HG02840 (cell line): ENCODE measurements around the gene TMEM92.
"Not testable (repeated sequence)": the region's sequence is repeated elsewhere in the genome, so short reads cannot be mapped to it uniquely, and the experiment has no call there.

Experiments
- ATAC-seq: cut with Tn5 transposase; IDR thresholded peaks from one replicate; pipeline ENCODE4 v1.9.1; 2021; ENCODE audit warnings: mild to moderate bottlenecking, moderate library complexity, moderate number of reproducible peaks; ENCODE audit not compliant: unreplicated experiment, low FRiP score

The TMEM92 gene

DNA sequence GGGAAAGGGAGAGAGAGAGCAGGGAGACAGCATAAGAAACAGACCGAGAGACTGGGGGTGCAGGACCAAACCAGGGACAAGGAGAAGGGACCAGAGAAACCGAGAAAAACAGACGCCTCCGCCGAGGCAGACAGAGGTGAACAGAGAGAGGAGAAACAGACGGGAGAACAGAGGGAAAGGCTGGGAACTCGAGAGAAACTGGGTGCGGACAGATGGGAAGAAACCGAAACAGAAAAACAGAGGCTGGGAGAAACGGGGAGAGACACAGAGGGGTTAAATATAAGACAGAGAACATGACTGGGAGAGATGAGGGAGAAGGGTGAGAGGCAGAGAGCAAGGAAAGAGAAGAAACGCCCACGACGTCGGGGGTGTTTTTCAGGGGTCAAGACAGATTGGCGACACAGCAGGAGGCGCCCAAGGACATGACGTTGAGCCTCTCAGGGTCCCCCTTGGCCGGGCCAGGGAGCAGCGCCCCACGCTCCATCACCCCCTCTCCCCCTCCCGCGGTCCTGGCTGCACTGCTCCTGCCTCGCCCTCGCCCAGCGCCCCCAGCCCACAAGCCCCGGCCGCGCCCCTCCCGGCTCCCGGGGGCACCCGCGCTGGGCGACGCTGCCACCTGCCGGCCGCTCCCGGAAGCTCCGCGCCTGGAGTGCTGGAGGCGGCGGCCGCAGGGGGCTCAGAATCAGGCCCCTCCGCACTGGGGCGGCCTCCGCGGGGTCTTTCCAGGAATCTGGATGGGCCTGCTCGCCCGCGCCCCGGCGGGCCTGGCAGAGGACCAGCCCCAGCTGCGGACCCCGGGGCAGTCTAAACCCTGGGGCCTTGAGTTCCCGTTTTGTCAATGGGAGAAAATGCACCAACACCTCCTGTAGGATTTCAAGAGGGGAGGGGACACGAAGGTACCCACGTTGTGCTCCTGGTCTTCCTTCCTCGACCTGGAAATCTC is 1.3 kb upstream of the TMEM92 start:
- ATAC-seq: no peak

DNA sequence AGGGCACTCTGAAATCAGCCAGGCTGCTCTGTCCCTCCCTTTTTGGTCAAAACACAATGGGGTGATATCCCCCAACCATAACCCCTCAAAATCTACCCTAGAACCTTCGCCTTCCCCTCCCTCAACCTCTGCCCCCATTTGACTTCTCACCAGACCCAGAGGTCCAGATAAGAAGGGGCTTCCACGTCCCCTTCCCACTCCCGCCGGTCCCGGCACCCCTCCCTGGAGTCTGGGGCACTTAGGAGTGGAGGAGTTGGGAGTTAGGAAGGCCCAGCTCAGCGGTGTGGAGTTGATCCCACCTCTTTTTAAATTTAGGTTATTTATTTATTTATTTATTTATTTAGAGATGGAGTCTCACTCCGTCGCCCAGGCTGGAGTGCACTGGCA is 619 bp upstream of the TMEM92 start:
- ATAC-seq: no peak

DNA sequence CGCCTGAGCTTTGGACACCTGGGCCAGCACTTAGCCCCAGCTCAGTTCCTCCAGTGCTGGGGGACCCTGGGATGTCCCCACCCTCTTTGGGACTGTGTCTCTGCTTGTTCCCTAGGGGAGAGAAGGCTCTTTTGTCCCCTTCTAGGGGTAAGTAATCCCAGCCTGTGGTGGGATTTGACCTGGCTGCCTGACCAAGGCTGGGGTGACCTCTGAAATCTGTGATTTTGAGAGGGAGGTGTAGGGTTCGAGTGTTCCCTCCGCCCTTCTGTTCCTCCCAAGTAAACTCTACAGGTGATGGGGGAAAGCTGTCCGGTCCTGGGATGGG is 593 bp downstream of the TMEM92 start:
- no peak for ATAC-seq

DNA sequence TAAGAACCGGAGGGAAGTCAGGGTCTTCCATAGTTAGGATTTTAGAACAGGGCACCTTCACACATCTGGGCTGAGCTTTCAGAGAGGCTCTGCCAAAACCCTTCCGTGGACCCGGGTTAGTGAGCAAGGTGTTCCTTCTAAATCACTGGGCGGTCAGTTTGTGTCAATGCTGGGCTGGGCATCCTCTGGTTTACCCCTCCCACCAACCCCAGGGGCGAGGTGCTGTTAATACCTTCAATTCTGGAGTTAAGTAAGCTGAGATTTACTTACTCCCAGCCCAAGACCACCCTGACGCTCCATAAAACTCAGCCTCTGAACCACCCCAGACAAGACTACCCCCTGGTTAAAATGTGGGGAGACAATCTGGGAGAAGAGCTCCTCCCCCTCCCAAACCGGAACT is 1.0 kb downstream of the TMEM92 start:
- ATAC-seq: no peak

DNA sequence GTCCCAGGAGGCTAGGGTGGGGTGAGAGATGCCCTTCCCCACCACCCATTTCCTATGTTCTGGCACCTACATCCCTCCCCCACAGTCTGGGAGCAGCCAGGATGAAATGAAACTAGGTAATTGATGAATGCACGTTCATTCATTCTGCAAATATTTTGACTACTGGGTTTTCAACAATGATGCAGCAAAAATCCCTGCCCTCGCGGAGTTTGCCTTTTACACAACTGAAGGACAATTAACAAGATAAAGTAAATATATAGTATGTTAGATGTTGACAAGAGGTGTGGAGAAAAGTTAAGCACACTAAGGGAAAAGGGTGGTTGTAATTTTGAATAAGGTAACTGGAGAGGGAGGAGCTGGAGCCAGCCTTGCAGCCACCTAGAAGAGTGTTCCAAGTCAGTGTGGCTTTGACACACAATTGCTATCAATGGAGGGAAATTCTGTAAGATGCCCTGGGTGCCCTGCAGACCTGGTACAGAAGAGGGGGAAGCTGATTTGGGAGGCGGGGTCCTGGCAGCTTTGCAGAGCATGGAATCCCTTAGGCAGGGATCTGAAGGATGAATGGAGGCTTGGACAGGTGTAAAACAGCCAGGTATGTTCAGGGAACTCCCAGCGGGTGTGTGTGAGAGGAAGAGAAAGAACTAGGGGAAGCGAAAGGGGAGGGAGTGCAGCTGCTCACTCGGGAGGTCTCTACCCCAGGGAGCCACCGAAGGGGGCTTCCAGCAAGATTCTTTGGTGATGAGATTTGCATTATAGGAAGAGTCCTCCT is 2.5 kb downstream of the TMEM92 start:
- ATAC-seq: no peak

DNA sequence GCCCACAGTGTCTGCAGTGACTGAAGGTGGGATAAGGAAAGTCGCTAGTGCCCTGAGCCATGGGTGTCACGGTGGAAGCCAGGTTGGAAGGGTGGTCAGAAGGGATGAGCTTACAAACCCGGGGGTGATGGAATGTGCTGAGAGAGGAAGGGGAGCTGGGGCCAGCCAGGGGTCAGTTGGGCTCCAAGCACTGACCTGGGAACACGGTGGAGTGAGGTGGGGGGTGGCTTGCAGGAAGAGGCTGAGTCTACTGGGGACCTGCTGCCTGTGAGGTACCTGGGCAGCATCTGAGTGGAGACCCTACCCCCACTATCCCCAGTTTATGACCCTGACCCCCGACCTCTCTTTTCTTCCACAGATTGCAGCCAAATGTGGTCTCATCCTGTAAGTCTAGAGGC is 3.1 kb downstream of the TMEM92 start:
- no peak for ATAC-seq

DNA sequence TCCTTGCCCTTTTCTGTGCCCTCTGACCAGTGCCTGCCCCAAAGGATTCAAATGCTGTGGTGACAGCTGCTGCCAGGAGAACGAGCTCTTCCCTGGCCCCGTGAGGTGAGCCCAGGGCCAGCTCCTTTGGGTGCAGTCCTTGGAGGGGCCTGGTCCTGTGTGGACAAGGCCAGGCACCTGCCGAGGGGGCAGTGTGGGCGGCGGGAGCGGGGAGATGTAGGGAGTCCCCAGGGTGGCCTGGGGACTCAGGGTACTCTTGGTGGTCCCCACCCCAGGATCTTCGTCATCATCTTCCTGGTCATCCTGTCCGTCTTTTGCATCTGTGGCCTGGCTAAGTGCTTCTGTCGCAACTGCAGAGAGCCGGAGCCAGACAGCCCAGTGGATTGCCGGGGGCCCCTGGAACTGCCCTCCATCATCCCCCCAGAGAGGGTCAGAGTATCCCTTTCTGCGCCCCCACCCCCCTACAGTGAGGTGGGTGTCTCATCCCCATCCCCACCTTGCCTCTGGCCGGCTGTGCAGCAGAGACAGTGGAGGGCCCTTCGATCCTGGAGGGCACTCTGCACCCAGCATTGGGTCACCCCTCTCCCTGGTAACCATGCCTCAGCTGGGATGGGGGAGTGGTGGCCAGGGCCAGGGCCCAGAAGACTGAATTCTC is 4.4 kb downstream of the TMEM92 start:
- ATAC-seq: no peak

DNA sequence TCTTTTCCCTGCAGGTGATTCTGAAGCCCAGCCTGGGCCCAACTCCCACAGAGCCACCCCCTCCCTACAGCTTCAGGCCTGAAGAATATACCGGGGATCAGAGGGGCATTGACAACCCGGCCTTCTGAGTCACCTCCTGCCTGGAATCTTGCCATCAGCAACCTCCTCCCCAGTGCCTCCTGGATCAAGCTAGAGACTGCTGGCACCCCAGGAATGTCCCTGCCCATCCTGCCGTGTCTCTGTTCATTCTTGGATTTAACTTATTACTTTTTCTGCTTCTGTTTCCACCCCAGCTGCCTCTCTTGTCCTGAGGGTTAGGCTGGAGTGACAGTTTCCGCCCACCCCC is 4.9 kb downstream of the TMEM92 start:
- no peak for ATAC-seq

DNA sequence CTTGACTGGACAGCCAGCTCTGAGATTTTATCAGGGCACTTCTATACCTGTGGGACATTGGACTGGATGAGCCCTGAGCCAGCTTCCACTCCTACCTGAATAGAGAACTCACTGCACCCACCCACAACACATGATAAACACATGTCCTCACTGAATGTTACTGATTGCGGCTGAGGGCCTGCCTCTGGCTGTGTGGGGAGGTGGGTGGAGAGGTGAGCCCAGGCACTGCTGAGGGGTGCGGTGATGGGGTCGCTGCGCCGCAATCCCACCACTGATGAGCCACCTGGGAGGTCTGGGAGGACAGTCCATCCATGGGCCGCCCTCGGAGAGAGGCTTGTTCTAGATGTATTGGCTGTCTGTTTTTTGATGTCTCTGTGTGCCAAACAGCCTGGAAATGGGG is 5.4 kb downstream of the TMEM92 start:
- no peak for ATAC-seq

DNA sequence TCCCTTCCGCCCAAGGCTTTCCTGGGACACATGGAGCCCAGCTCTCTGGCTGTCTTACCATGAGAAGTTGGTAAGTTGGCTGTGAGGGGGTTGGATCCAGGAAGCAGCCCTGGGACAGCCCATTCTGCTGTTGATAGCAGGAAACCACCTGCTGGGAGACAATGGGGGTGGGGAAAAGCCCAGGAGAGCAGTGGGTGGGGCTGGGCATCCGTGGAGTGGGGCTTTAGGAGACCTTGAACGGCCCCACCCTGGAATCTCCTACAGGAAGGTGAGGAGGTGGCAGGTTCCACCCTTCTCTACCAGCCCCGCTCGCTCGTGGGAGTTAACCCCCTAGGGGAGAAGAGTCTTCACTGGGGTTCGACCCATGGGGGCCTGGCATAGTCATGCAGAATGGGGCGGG is 5.8 kb downstream of the TMEM92 start:
- no peak for ATAC-seq

DNA sequence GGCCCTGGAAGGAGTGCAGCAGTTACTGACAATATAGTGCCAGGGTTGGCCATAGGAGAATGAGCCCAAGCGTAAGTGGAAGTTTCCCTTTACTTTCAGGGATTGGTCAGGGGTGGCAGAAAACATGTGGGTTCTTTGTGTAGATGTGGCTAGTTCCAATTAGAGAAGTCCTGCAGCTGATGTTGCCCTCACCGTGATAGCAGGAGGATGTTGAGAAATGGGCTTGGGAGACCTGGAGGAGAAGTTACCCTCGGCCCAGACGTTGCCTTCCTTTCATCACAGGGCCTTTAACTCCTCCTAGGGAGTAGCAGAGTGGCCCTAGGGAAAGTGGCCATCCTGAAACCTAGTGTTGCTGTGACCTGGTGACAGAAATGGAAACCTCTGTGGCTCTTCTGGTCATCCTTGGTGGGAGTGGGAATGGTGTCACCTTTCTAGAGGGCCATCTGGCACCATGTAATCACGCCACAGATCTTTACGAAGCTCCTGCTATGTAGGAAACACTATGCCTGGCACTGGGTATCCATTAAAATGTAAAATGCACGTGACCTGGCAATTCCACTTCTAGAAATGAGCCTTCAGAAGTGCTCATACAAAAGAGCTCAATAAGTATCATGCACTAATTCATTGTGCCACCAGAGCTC is 6.7 kb downstream of the TMEM92 start:
- ATAC-seq: no peak

DNA sequence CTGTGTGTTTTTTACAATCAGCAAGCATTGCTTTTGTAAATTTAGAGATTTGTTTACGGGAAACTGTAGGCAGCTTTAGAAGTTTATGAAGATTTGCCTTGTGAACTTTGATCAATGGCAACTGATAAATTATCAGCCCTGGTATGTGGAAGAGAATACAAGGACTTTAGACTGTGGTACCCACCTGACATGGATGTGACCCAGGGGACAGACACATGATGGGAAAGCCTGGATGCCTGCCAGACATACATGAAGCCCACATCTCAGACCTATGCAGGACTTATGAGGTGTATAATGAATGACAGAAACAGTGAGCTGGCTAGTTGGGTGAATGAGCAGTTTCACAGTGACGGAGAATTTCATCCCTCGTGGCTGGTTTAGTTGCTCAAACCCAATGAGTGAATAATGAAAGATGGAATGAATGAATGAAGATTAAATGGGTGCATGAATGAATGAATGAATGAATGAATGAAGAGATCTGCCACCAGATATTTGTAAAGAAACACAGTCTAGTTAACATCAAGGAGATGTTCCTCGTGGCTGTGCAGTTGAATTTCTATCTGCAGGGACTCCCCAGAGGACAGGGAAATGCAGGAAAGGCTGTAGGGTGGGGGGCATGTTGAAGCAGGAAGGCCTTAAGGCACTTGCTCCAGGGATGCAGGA is 7.6 kb downstream of the TMEM92 start:
- ATAC-seq: no peak

DNA sequence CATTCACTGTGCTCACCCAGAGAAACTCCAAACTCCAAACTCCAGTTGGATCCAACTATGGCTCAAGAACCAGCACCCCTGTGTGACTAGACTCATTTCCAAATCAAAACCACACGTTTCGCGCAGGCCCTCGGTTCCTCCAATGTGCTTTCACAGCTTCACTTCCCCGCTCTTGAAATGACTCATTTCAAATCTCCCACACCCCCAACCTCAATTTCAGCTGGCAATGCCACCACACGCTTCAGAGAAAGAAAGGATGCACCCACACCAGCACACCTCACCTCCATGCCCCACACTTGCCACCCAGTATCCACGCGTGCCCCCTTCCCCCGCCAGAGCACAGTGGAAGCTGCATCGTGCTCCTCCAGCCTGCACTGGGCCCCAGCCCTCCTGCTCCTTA is 9.0 kb downstream of the TMEM92 start:
- no peak for ATAC-seq

DNA sequence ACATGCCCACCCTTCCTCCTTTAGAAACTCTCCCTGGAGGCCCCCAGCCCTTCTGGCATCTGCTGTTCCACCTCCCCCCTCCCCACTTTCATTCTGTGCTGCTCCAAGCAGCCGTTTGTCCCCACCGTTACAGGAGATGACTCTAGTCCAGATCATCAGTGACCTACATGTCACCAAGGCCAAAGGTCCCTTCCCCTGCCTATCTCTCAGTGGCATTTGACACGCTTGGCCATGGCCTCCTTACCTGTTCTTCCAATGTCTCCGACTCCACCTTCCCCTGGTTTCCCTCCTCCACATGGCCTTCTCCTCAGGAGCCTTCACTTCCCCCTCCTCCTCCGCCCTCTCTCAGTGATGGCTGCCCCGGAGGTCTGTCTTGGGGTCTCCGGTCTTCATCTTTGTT is 9.4 kb downstream of the TMEM92 start:
- ATAC-seq: no peak

DNA sequence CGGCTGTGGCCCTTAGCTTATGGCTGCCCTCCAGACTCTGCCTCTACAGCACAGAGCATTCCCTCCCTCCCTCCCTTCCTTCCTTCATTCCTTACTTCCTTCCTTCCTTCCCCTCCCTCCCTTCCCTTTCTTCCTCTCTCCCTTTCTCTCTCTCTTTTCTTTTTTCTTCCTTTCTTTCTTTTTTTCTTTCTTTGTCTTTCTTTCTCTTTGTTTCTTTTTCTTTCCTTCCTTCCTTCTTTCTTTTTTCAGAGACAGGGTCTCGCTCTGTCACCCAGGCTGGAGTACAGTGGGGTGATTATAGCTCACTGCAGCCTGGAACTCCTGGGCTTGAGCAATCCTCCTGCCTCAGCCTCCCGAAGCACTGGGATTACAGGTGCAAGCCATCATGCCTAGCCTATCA is 11.7 kb downstream of the TMEM92 start:
- ATAC-seq: no peak

DNA sequence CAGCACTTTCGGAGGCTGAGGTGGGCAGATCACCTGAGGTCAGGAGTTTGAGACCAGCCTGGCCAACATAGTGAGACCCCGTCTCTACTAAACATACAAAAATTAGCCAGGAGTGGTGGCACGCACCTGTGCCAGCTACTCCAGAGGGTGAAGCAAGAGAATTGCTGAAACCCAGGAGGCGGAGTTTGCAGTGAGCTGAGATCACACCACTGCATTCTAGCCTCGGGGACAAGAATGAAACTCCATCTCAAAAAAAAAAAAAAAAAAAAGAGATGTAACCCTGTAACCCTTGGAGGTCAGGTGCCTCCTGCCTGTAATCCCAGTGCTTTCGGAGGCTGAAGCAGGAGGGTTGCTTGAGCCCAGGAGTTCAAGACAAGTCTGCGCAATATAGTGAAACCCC is 13.0 kb downstream of the TMEM92 start:
- not testable (repeated sequence) for ATAC-seq

DNA sequence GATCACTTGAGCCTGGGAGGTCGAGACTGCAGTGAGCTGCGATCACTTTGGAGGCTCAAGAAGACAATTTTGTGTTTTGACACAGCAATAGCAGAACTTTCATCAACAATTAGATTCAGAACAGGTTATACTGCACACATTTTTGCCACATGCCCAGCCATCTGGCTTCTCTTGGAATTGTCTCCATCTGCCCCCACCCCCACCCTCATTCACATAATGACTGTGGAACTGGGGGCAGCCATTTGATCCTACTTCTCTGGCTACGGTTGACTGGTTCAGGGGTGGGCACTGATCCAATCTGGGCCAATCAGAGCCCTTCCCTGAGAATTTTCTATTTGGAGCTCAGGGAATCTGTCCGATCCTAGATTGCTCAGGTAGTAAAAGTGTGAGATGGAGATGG is 14.0 kb downstream of the TMEM92 start:
- no peak for ATAC-seq

DNA sequence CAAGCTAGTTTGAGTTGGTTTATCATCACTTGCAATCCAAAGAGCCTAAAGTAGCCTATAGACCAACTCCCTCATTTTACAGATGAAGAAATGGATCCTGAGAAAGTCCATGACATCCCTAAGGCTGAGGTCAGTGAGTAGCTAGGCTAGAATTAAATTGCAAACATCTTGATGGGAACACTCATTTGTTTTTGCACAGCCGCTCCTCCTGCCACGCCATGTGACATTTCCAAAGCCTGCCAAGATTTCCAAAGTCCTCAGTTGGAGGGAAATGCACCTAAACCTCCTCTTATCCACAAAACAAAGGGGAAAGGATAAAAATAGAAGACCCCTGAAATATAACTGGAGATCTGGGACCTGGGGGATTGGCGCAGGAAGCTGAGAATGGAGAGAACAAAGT is 15.0 kb downstream of the TMEM92 start:
- ATAC-seq: no peak

DNA sequence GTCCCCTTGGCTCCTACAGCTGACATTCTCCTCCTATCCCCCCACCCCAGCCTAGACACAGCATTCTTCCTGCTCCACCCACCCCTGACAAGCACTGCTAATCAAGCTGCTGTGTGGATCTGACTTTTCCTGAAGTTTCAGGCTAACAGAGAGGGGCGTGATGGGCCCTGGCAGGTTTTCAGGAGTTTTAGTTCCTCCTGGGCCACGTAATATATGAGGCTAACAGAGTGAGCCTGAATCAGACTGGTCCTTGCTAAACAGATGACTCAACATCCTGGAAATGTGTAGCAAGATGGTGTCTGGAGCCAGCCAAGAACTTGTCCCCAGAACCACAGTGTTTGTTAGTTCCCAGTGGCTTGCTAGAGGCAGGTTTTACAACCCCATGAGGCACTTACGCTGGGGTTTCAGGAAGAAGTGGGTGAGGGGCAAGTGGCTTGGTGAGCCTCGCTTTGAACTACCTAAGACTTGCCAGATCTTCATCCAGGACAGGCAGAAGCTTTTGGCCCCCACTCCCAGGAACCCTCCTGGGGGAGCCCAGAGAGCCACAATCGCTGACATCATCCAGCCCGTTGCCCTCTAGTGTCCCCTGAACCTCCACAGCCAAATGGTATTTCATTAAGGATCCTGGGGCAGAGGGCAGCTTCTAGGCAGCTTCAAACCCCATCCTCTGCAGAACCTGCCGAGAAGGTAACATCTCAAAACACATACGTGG is 15.9 kb downstream of the TMEM92 start:
- ATAC-seq: no peak

DNA sequence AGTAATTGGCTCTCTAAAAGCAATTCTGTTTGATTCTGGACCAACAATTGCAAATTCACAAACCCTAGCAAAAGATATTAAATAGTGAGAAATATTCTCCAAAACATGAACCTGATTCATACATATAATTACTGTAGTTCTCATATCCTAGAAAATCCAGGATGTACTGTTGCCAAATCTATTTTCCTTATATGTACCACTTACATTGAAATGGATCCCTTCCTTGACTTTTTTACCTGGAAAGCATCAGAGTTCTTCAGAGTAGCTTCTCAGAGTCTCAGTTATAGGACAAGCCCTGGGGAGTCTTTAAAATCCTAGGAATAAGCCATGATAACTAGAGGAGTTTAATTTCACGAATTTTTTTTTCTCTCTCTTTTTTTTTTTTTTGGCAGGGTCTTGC is 16.7 kb downstream of the TMEM92 start:
- ATAC-seq: no peak
